Liver (tissue), 3 donors: ENCODE results near the gene ZNF470.

ENCODE experiments used
- ATF3 ChIP-seq: IDR thresholded peaks from 2 replicates; pipeline ENCODE4 v1.6.1; 2016; ENCODE audit warnings: antibody characterized with exemption
- CTCF ChIP-seq: fragments of 150-350 bp; IDR thresholded peaks from 2 replicates; pipeline ENCODE4 v1.5.1; 2017; ENCODE audit warnings: improper control_type of control experiment, low read depth, low read length; ENCODE audit not compliant: missing input control
- JUND ChIP-seq, 2 donors: IDR thresholded peaks; 2 replicates each; pipeline ENCODE4 v1.6.1; 2016; ENCODE audit warnings: antibody characterized with exemption in 2 of 2
- MAX ChIP-seq: IDR thresholded peaks from 2 replicates; pipeline ENCODE4 v1.6.1; 2016; ENCODE audit warnings: antibody characterized with exemption
- NR2F2 ChIP-seq: IDR thresholded peaks from 2 replicates; pipeline ENCODE4 v1.6.1; 2016; ENCODE audit warnings: antibody characterized with exemption
- RAD21 ChIP-seq, 2 donors: IDR thresholded peaks; 2 replicates each; pipeline ENCODE4 v1.6.1; 2016; ENCODE audit warnings: antibody characterized with exemption in 2 of 2, mild to moderate bottlenecking in 2 of 2
- REST ChIP-seq: IDR thresholded peaks from 2 replicates; pipeline ENCODE4 v1.6.1; 2016; ENCODE audit warnings: antibody characterized with exemption, mild to moderate bottlenecking
- RXRA ChIP-seq, 2 donors: IDR thresholded peaks; 2 replicates each; pipeline ENCODE4 v1.6.1; 2017 to 2018; ENCODE audit warnings: antibody characterized with exemption in 2 of 2, mild to moderate bottlenecking in 1 of 2
- TAF1 ChIP-seq: conservative IDR thresholded peaks from 2 replicates; pipeline ENCODE4 v1.6.1; 2016; ENCODE audit warnings: antibody characterized with exemption, mild to moderate bottlenecking
- YY1 ChIP-seq: IDR thresholded peaks from 2 replicates; pipeline ENCODE4 v1.6.1; 2016; ENCODE audit warnings: antibody characterized with exemption, mild to moderate bottlenecking
- donor health status: healthy.
- donor health status: healthy.

DNA sequence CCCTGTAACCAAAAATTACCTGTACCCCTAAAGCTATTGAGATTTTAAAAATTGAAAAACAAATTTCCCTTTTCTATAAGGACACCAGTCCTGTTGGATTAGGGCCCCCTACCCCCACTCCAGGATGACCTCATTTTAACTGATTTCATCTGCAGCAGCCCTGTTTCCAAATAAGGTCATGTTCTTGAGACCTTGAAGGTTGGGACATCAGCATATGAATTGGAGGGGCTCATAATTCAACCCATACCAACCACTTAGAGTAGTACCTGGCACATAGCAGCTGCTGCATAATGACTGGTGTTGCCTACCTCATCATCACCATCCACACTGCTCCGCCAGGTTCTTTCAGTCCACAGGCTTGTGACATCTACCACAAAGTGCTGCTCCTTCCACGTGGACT lies 45.5 kb downstream of the ZNF470 start:
- TF ChIP-seq CTCF (no peak), RAD21 (IDR thresholded peaks at IDR 0.05) (no peak), TAF1 (no peak), REST (no peak), RXRA (IDR thresholded peaks at IDR 0.05) (no peak), ATF3 (no peak), NR2F2 (no peak), MAX (no peak), JUND (IDR thresholded peaks at IDR 0.05) (no peak), YY1 (no peak)
